H4 (cell line): Measurements from ENCODE around the gene CORO1A. TPM values are rescaled to one million over a fixed set of nuclear protein-coding genes. Genes with fewer than 3 reads are reported as not detected.
"Not testable (repeated sequence)": the region's sequence is repeated elsewhere in the genome, so short reads cannot be mapped to it uniquely, and the experiment has no call there.

Experiments used
- DNase-seq: peaks from one replicate; pipeline ENCODE4 v3.0.0-alpha.2; 2015; ENCODE audit warnings: low spot score
- total RNA-seq: library from RNA; depleted of rRNA; stranded (reverse); fragments of >200 nt; shearing (Covaris generic); gene quantifications from 2 replicates; pipeline ENCODE4 v1.2.3, GENCODE V29; 2014; rRNA removed

Gene CORO1A
- 7.3 and 7.9 TPM in 2 replicates for total RNA-seq

GRCh38 chr16:30183233-30184095 is at the start of gene CORO1A:
Gene CORO1A, plus strand, starts transcription at chr16:30183602. Its CDS starts 1,608 bp downstream, at chr16:30185210.
- DNase-seq = no peak

GRCh38 chr16:30136971-30137605 is 46.3 kb upstream of the CORO1A start:
- DNase-seq = no peak

- no peak for DNase-seq
Observed at GRCh38 chr16:30137897-30138296, 45.5 kb upstream of the CORO1A start.

- DNase-seq = no peak
Observed at GRCh38 chr16:30139583-30140481, 43.6 kb upstream of the CORO1A start.

- no peak for DNase-seq
Observed at GRCh38 chr16:30141750-30142149, 41.7 kb upstream of the CORO1A start.

- DNase-seq = no peak
Observed at GRCh38 chr16:30142672-30143346, 40.6 kb upstream of the CORO1A start.

- no peak for DNase-seq
Observed at GRCh38 chr16:30143347-30143702, 40.1 kb upstream of the CORO1A start.

- no peak for DNase-seq
Observed at GRCh38 chr16:30144017-30144416, 39.4 kb upstream of the CORO1A start.

GRCh38 chr16:30144917-30145316 is 38.5 kb upstream of the CORO1A start:
- DNase-seq = no peak

- no peak for DNase-seq
Observed at GRCh38 chr16:30145657-30146056, 37.7 kb upstream of the CORO1A start.

GRCh38 chr16:30147843-30148510 is 35.4 kb upstream of the CORO1A start:
- DNase-seq = no peak

GRCh38 chr16:30149250-30149930 is 34.0 kb upstream of the CORO1A start:
- DNase-seq = no peak

GRCh38 chr16:30151091-30151490 is 32.3 kb upstream of the CORO1A start:
- DNase-seq = no peak

- no peak for DNase-seq
Observed at GRCh38 chr16:30152517-30152916, 30.9 kb upstream of the CORO1A start.

GRCh38 chr16:30155188-30155587 is 28.2 kb upstream of the CORO1A start:
- no peak for DNase-seq

- no peak for DNase-seq
Observed at GRCh38 chr16:30157214-30157613, 26.2 kb upstream of the CORO1A start.

- DNase-seq = no peak
Observed at GRCh38 chr16:30163538-30163937, 19.9 kb upstream of the CORO1A start.

GRCh38 chr16:30166202-30166902 is 17.1 kb upstream of the CORO1A start:
- no peak for DNase-seq

- not testable (repeated sequence) for DNase-seq
Observed at GRCh38 chr16:30168746-30169145, 14.7 kb upstream of the CORO1A start.

- not testable (repeated sequence) for DNase-seq
Observed at GRCh38 chr16:30169416-30169815, 14.0 kb upstream of the CORO1A start.
